T-helper 1 cell treated with Interleukin-12 subunit alpha and Interleukin-12 subunit beta and Interleukin-4 antibody, amounts not matched to agents 30 μg/mL and 1 μg/mL, for 36 hours (primary cell): ENCODE data around the gene RALGPS2.

Experiments used
- H3K27ac Mint-ChIP-seq: one replicate; pipeline ENCODE4 v1.8.0; 2021; ENCODE audit warnings: mild to moderate bottlenecking, mixed read lengths
- H3K27me3 Mint-ChIP-seq: one replicate; pipeline ENCODE4 v1.8.0; 2021; ENCODE audit warnings: low read depth, mixed read lengths
- H3K36me3 Mint-ChIP-seq: one replicate; pipeline ENCODE4 v1.8.0; 2021; ENCODE audit warnings: low read depth, mixed read lengths
- H3K4me1 Mint-ChIP-seq: one replicate; pipeline ENCODE4 v1.8.0; 2021; ENCODE audit warnings: low read depth, mixed read lengths
- H3K4me3 Mint-ChIP-seq: one replicate; pipeline ENCODE4 v1.8.0; 2021; ENCODE audit warnings: mild to moderate bottlenecking, moderate library complexity, mixed read lengths
- H3K9me3 Mint-ChIP-seq: one replicate; pipeline ENCODE4 v1.8.0; 2021; ENCODE audit warnings: mixed read lengths

The RALGPS2 gene

GRCh38 chr1:178781533-178782330 is 56.7 kb downstream of the RALGPS2 start:
- Mint-ChIP-seq H3K36me3 (no peaks in the 10 kb centered on the region), H3K4me1 (no peaks in the 10 kb centered on the region), H3K27ac (no peak overlapping the region), H3K4me3 (no peak overlapping the region), H3K9me3 (no peaks in the 10 kb centered on the region), H3K27me3 (no peaks in the 10 kb centered on the region)

- Mint-ChIP-seq H3K27ac (no peak overlapping the region), H3K36me3 (no peaks in the 10 kb centered on the region), H3K4me1 (no peaks in the 10 kb centered on the region), H3K9me3 (no peaks in the 10 kb centered on the region), H3K27me3 (no peaks in the 10 kb centered on the region), H3K4me3 (no peak overlapping the region)
These were observed 59.1 kb downstream of the RALGPS2 start for GRCh38 chr1:178784131-178784536.

DNA sequence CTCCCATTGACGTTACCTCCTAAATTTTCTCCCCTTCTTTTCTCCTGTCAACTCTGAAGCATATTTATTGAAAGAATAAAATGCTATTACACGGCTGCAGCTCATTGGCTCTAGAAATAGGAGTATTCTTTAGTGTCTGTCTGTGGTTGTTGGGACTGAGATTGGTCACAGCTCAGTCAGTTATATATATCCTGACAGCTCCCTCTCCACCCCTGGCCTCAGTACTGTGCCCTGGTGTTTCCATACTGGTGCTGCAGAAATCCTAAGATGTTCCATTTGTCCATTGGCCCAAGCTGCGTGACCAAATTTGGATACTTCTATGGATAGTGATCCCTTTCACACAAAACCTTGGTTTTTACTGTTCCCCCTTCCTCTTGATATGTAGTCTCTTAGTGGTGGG is 67.3 kb downstream of the RALGPS2 start:
- Mint-ChIP-seq H3K9me3 (no peaks in the 10 kb centered on the region), H3K36me3 (no peaks in the 10 kb centered on the region), H3K27ac (no peak overlapping the region), H3K4me3 (no peak overlapping the region), H3K4me1 (no peaks in the 10 kb centered on the region), H3K27me3 (no peaks in the 10 kb centered on the region)

- Mint-ChIP-seq H3K9me3 (peaks cover 4% of the 10 kb centered on the region), H3K4me1 (no peaks in the 10 kb centered on the region), H3K36me3 (no peaks in the 10 kb centered on the region), H3K27me3 (no peaks in the 10 kb centered on the region), H3K27ac (no peak overlapping the region), H3K4me3 (no peak overlapping the region)
These were observed 71.0 kb downstream of the RALGPS2 start for GRCh38 chr1:178796013-178796412.

GRCh38 chr1:178797590-178797989 is 72.5 kb downstream of the RALGPS2 start:
- Mint-ChIP-seq H3K4me3 (no peak overlapping the region), H3K4me1 (no peaks in the 10 kb centered on the region), H3K36me3 (no peaks in the 10 kb centered on the region), H3K27ac (no peak overlapping the region), H3K27me3 (no peaks in the 10 kb centered on the region), H3K9me3 (peaks cover 4% of the 10 kb centered on the region)

GRCh38 chr1:178798232-178798861 is 73.3 kb downstream of the RALGPS2 start:
- peaks cover 4% of the 10 kb centered on the region for H3K9me3 Mint-ChIP-seq
- no peak overlapping the region for H3K4me3 Mint-ChIP-seq
- H3K27me3 Mint-ChIP-seq: no peaks in the 10 kb centered on the region
- no peaks in the 10 kb centered on the region for H3K36me3 Mint-ChIP-seq
- H3K4me1 Mint-ChIP-seq: no peaks in the 10 kb centered on the region
- H3K27ac Mint-ChIP-seq: no peak overlapping the region

- H3K27me3 Mint-ChIP-seq: no peaks in the 10 kb centered on the region
- no peak overlapping the region for H3K4me3 Mint-ChIP-seq
- peaks cover 7% of the 10 kb centered on the region for H3K9me3 Mint-ChIP-seq
- no peaks in the 10 kb centered on the region for H3K36me3 Mint-ChIP-seq
- no peaks in the 10 kb centered on the region for H3K4me1 Mint-ChIP-seq
- H3K27ac Mint-ChIP-seq: no peak overlapping the region
These were observed 77.8 kb downstream of the RALGPS2 start for GRCh38 chr1:178802873-178803272.

- Mint-ChIP-seq H3K27ac (no peak overlapping the region), H3K4me1 (no peaks in the 10 kb centered on the region), H3K4me3 (no peak overlapping the region), H3K9me3 (peaks cover 4% of the 10 kb centered on the region), H3K36me3 (no peaks in the 10 kb centered on the region), H3K27me3 (no peaks in the 10 kb centered on the region)
These were observed 81.7 kb downstream of the RALGPS2 start for GRCh38 chr1:178806665-178807300.

- Mint-ChIP-seq H3K4me1 (no peaks in the 10 kb centered on the region), H3K4me3 (no peak overlapping the region), H3K27ac (no peak overlapping the region), H3K36me3 (no peaks in the 10 kb centered on the region), H3K9me3 (peaks cover 4% of the 10 kb centered on the region), H3K27me3 (no peaks in the 10 kb centered on the region)
These were observed 83.5 kb downstream of the RALGPS2 start for GRCh38 chr1:178808529-178808928.

DNA sequence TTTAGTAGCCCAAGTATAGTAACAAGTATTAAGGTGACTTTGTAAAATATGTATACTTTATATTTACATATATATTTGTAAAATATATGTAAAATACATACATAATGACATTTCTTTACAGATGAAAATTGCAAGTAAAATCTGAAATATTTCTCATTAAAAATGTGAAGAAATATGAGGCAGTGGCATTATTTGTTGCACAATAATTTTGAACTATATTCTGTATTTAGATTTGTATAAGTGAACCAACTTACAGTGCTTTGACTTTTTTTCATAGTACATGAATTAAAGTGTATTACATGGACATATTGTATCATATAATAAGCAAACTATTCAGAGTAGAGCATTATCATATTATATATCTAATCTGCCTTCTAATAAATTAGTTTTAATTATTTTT is 85.5 kb downstream of the RALGPS2 start:
- no peaks in the 10 kb centered on the region for H3K27me3 Mint-ChIP-seq
- H3K4me3 Mint-ChIP-seq: no peak overlapping the region
- no peaks in the 10 kb centered on the region for H3K9me3 Mint-ChIP-seq
- no peak overlapping the region for H3K27ac Mint-ChIP-seq
- H3K36me3 Mint-ChIP-seq: no peaks in the 10 kb centered on the region
- H3K4me1 Mint-ChIP-seq: no peaks in the 10 kb centered on the region

- Mint-ChIP-seq H3K4me3 (no peak overlapping the region), H3K4me1 (no peaks in the 10 kb centered on the region), H3K9me3 (no peaks in the 10 kb centered on the region), H3K36me3 (no peaks in the 10 kb centered on the region), H3K27me3 (no peaks in the 10 kb centered on the region), H3K27ac (no peak overlapping the region)
These were observed 93.4 kb downstream of the RALGPS2 start for GRCh38 chr1:178818416-178818815.

DNA sequence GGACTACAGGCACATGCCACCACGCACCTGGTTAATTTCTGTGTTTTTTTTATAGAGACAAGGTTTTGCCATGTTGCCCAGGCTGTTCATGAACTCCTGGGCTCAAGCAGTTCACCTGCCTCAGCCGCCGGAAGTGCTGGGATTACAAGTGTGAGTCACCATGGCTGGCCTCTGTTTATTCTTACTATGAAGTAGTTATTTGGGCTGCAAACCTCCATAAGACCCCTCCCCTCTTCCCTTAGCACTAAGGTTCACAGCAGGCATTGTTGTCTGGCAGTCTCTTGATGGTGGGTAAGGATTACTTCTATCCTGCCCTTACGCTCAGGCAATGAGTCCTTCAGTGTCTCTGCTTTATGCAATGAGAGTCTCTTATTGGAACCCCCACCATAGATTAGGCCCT is 94.1 kb downstream of the RALGPS2 start:
- H3K4me1 Mint-ChIP-seq: no peaks in the 10 kb centered on the region
- H3K9me3 Mint-ChIP-seq: no peaks in the 10 kb centered on the region
- H3K4me3 Mint-ChIP-seq: no peak overlapping the region
- H3K27me3 Mint-ChIP-seq: no peaks in the 10 kb centered on the region
- no peaks in the 10 kb centered on the region for H3K36me3 Mint-ChIP-seq
- H3K27ac Mint-ChIP-seq: no peak overlapping the region

- Mint-ChIP-seq H3K9me3 (no peaks in the 10 kb centered on the region), H3K27me3 (no peaks in the 10 kb centered on the region), H3K4me1 (no peaks in the 10 kb centered on the region), H3K36me3 (no peaks in the 10 kb centered on the region), H3K27ac (no peak overlapping the region), H3K4me3 (no peak overlapping the region)
These were observed 96.3 kb downstream of the RALGPS2 start for GRCh38 chr1:178821134-178821866.

DNA sequence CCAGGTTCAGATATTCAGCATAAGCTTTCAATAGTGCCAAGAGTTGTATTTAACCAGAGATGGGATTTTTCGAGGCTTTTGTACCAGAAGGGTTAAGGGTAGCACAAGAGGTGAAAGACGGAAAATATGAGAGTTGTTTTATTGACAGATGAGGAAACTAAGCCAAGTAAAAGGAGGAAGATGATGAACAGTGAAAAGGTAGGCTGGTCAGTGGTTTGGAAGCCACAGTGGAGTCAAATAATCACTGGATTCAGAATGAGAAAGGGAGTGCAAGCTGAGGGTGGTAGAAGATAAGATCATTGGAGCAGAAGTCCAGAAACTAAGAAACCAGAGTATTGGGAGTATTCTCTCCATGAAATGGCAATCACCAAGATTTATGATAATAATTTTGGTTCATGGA is 100.1 kb downstream of the RALGPS2 start:
- Mint-ChIP-seq H3K27me3 (no peaks in the 10 kb centered on the region), H3K27ac (no peak overlapping the region), H3K4me3 (no peak overlapping the region)

More for the DNA sequence above, 100.1 kb downstream of the RALGPS2 start:
- no peaks in the 10 kb centered on the region for H3K4me1 Mint-ChIP-seq
- no peaks in the 10 kb centered on the region for H3K9me3 Mint-ChIP-seq
- H3K36me3 Mint-ChIP-seq: no peaks in the 10 kb centered on the region
